Measurements from ENCODE around the gene PSTPIP2.
A peak's percentile ranks its signal among the peaks of the same experiment; 100 is the strongest.
"Not testable (repeated sequence)": the region's sequence is repeated elsewhere in the genome, so short reads cannot be mapped to it uniquely, and the experiment has no call there.

The PSTPIP2 gene

GRCh38 chr18:46037512-46038305 lies 34.4 kb downstream of the PSTPIP2 start:
- DNase-seq (ENCODE audit: low read depth in 2 of 2) = no peak

DNA sequence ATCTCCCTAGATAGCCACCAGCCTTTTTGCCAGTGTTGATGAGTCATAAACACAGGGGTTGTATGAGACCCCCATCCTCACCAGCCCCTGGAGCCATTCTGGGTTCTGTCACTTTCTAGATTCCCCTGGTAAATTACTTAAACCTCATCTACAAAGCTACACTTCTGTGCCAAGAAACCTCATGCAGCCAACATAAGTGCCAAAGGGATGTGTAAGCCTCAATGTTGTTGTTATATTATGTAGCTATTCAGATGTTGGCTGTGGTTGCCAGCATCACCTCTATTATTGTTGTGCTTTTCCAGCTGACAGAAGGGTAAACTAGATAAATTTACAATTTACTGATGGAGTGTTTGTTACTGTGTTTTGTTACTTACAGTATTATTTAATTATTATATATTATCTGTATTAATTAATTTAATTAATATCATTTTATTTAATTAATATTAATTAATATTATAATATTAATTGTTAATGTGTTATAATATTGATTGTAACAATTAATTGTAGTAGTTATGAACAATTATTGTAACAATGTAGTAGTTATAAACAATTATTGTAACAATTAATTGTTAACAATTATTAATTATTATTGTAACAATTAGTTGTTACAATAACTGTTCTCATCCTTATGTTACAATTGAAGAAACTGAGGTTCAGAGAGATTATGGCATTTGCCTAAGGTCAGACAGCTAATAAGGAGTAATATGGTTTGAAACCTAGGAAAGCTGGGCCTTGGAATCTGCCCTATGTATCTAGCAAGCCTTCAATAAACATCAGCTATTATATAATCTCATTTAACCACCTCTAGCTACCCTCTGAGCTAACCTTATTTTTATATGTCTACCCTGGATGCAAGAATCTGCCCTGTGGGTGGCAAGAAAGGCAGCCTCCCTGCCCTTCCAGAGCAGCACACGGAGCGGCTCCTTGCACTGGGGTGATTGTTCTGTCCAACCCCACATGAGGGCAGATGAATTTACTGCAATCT lies 36.1 kb downstream of the PSTPIP2 start:
- no peak for DNase-seq (ENCODE audit: low read depth in 2 of 2)

GRCh38 chr18:46034230-46034629 lies 37.8 kb downstream of the PSTPIP2 start:
- DNase-seq (ENCODE audit: low read depth in 2 of 2) = no peak

DNA sequence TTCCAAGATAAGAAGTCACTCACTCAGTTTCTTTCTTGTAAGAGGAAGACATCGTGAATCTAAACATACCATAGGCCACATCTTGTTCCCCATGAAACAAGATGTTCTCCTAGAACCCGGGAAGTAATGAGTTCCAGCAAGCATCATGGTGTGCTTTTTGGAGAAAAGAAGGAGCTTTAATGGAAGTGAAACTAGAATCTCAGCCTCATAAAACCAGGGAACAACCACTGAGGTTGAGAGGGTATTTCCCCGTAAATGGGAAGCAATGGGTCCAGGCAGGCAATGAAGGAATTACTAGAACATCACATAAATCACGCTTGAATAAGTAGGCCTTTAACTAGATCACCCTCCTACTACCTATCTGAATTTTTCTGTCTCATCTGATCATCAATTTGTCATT lies 40.3 kb downstream of the PSTPIP2 start:
- no peak for DNase-seq (ENCODE audit: low read depth in 2 of 2)

- DNase-seq (ENCODE audit: low read depth in 2 of 2) = no peak
Measured at GRCh38 chr18:46028536-46028891, 43.5 kb downstream of the PSTPIP2 start.

DNA sequence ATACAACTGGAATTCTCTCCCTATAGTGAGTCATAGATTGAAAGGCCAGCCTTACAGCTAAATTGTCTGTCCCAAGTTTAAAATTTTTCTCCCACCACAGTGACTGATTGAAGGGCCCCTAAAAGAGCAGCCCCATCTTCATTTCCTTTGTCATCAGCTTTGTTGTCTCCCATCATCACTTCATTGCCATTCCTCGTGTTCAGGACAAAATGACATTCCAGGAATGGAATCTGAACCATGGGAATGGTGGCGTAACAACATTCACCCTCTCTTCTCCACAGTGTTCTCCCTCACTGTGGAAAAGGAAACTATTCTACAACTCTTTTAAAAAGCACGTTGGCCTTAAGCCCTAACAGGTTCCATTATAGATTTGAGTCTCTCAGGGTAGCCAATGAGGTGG lies 52.1 kb downstream of the PSTPIP2 start:
- no peak for DNase-seq (ENCODE audit: low read depth in 2 of 2)

GRCh38 chr18:46013484-46014189 lies 58.4 kb downstream of the PSTPIP2 start:
- peak in 1 of 2 experiments; percentile 5 for DNase-seq (ENCODE audit: low read depth in 2 of 2)

DNA sequence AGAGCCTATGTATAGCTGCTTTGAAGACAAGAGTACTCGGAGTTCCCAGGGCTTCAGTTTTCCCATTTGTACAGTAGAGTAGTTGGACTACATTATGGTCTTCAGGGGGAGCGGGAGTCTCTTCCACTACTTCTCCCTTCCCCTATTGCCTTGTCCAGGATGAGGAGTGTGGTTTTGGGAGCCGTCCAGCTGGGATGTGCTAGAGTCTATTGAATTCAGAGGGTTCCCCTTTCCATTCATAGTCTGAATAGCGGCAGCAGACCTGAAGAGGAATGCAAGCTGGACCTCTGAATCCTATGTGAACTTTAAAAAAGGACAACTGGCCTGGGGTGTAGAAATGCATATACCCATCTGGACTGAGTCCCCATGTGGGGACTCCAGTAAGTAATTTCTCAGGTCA lies 61.4 kb downstream of the PSTPIP2 start:
- no peak for DNase-seq (ENCODE audit: low read depth in 2 of 2)

DNA sequence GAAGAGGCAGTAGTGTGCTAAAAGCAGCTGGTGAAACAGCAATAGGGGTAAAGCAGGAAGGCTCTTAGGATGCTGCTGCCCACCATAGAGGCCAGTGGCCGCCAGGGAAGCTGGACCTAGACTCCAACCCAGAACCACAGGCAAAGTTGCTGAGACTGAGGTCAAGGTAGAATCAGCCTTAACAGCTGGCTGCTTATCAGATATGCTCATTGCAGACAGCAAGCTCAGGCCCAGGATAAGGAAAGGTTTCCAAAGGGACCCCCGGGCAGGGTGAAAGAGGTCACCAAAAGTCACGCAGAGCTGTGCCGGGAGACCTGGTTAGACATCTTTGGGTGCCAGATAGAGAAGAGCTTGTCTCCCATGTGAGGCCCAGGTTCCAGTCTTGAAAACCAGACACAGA lies 62.0 kb downstream of the PSTPIP2 start:
- DNase-seq (ENCODE audit: low read depth in 2 of 2) = no peak

GRCh38 chr18:46009125-46009840 lies 62.8 kb downstream of the PSTPIP2 start:
- no peak for DNase-seq (ENCODE audit: low read depth in 2 of 2)

DNA sequence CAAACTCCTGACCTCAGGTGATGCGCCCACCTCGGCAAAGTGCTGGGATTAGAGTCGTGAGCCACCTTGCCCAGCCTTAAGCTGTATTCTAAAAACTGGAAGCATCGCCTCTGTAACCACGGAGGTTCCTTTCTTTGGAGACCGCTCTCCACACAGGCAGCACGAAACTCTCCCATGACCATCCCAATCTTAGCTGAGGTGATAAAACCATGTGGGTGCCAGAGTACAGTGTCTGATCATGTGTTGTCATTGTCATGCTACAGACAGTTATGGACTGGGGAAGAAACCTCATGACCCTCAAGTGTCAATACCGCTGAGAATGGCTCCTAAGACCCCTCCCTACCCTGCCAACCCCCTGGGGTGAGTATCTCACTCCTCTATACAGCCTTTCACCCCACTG lies 63.5 kb downstream of the PSTPIP2 start:
- no peak for DNase-seq (ENCODE audit: low read depth in 2 of 2)

GRCh38 chr18:46007165-46007564 lies 64.9 kb downstream of the PSTPIP2 start:
- no peak for DNase-seq (ENCODE audit: low read depth in 2 of 2)

GRCh38 chr18:46002934-46003333 lies 69.1 kb downstream of the PSTPIP2 start:
- no peak for DNase-seq (ENCODE audit: low read depth in 2 of 2)

DNA sequence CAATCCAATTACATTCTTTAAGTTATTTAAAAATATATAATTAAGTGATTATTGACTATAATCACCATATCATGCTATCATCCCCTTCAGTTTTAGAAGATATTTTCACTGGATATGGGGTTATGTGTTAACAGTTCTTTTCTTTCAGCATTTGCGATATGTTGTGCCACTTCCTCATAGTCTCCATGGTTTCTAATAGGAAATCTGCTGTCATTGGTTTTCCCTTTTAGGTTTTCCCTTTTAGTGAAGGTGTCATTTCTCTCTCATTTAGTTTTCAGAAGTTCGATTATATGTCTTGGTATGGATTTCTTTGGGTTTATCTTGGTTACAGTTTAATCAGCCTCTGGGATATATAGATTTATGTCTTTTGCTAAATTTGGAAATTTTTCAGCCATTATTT lies 70.2 kb downstream of the PSTPIP2 start:
- DNase-seq (ENCODE audit: low read depth in 2 of 2) = no peak

DNA sequence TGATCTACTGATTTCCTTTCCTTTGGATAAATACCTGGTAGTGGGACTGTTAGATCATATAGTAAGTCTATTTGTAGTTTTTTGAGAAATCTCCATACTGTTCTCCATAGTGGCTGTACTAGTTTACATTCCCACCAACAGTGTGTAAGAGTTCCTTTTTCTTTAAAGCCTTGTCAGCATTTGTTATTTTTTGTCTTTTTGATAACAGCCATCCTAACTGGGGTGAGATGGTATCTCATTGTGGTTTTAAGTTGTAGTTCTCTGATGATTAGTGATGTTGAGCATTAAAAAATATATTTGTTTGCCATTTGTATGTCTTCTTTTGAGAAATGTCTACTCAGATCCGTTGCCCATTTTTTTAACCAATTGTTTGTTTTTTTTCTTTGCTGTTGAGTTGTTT lies 71.0 kb downstream of the PSTPIP2 start:
- no peak for DNase-seq (ENCODE audit: low read depth in 2 of 2)

GRCh38 chr18:45999536-45999935 lies 72.5 kb downstream of the PSTPIP2 start:
- no peak for DNase-seq (ENCODE audit: low read depth in 2 of 2)

DNA sequence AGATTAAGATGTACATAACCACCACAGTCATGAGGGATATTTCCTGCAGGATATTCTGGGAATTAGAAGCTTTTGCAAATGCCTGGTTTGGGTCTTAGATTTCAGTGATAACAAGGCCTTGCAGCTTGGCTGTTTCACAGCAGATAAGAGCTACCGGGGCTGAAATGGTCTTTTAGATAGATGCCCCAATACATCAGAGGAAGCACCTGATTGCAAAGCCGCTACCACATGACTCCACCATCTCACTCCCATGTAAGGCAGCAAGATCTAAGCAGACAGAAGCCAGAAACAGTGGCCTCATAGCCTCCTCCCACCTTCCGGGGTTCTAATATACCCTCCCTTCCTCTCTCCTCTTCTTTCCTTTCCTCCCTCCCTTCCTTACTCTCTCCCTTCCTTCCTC lies 73.8 kb downstream of the PSTPIP2 start:
- peak in 1 of 2 experiments; percentile 5 for DNase-seq (ENCODE audit: low read depth in 2 of 2)

- DNase-seq (ENCODE audit: low read depth in 2 of 2) = peak in 1 of 2 experiments; percentile 11
Measured at GRCh38 chr18:45997700-45998151, 74.3 kb downstream of the PSTPIP2 start.

DNA sequence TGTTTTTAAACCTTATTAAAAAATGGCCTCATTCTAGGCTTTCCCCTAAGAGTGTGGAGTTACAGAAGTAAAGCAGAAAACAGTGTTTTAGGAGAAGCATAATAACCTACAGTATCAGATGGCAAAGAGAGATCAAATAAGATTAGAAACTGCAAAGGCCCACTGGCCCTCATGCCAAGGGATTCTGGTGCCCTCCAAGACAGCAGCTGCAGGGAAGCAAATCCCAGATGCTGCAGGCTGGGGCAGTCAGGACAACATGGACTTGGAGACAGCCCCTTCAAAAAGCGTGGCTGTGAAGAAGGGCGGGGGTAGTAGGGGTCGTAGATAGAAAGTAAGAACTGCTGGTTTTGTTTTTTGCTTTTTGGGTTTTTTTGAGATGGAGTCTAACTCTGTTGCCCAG lies 76.6 kb downstream of the PSTPIP2 start:
- no peak for DNase-seq (ENCODE audit: low read depth in 2 of 2)

DNA sequence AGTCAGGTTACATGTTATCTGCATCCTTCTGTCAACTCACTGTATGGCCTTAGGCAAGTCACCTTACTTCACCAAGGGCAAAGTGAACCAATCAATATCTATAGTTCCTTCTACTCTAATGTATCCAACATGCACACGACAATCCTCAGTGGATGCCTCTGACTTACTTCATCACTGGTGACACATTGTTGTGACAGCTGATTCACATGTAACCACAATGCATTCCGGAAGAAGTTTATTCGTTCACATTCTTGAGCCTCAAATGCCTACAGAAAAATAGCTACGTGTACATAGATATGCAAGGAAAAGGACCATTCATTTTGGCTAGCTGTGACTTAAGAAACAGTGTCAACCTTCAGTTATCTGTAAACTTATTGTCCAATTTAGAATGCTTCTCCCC lies 78.6 kb downstream of the PSTPIP2 start:
- DNase-seq (ENCODE audit: low read depth in 2 of 2) = no peak

- DNase-seq (ENCODE audit: low read depth in 2 of 2) = not testable (repeated sequence)
Measured at GRCh38 chr18:45992527-45992926, 79.5 kb downstream of the PSTPIP2 start.

Data from stimulated activated CD4-positive, alpha-beta T cell treated with anti-CD3 and anti-CD28 coated beads, Interleukin-12 subunit alpha, Interleukin-12 subunit beta, amount 100 ng/mL, for 24 hours (primary cell).